ENCODE results near the gene MAP2K4. TPM values are rescaled to one million over a fixed set of nuclear protein-coding genes. Genes with fewer than 3 reads are reported as not detected.

The MAP2K4 gene
- total and polyA plus RNA-seq, 2 experiments from 2014 or later: 38.5 to 53.6 TPM

DNA sequence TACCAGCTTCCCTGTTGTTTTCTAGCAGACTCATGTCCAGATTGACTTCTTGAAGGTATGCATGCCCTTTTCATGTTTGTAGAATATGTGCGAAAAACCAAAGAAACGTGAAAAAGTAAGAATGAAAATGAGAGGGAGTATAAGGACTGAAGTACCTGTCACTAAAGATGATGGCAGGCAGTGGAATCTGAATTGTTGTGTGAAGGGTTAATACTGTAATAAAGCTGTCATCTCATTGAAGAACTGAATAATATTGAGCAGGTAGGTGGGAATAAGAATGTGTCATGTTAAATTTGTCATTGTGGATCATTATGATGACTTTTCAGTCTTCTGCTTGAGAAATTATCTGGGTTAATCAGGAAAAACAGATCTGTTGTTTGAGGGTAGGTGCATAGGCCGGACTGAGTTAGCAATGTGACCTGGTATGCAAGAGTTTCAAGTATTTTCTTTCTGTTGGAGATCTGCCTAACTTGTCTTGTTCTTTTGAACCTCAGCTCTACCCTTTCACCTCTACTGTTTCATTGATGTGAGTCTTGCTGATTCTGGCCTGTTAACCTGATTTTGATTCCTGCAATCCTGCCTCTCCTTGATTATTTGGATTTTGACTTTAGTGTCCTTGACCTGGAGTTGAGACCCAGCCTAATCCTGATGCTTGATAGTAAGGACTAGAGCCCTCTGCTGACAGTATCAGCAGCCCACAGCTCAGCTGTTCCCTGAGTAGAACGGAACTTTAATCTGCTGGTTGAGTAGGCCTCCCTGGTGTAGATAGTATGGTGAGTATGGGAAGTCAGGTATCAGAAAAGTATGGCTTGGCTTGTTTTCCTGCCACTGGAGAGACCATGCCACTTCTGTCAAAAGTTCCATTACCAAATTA, 64.6 kb downstream of the MAP2K4 start:
- Histone ChIP-seq H3K4me1 (ENCODE audit: insufficient read depth) (no peaks in the 10 kb centered on the region), H2AFZ (no peak overlapping the region), H3K4me3 (no peak overlapping the region), H3K27ac (no peak overlapping the region), H3K9me3 (ENCODE audit: low read depth) (no peaks in the 10 kb centered on the region), H3K4me2 (no peak overlapping the region), H3K36me3 (replicated peaks; ENCODE audit: insufficient read depth, low read depth) (no peaks in the 10 kb centered on the region), H3K27me3 (no peaks in the 10 kb centered on the region), H3K9me2 (replicated peaks; ENCODE audit: insufficient read depth) (no peaks in the 10 kb centered on the region), H4K20me1 (ENCODE audit: insufficient read depth, poor library complexity, severe bottlenecking) (no peaks in the 10 kb centered on the region), H3K79me2 (peaks cover 65% of the 10 kb centered on the region)
- TF ChIP-seq EZH2 (IDR thresholded peaks at IDR 0.05; ENCODE audit: borderline replicate concordance) (no peak), EZH2phosphoT487 (IDR thresholded peaks at IDR 0.05; ENCODE audit: low read depth, severe bottlenecking, unreplicated experiment) (no peak)
- TF ChIP-seq, protein P1, sequence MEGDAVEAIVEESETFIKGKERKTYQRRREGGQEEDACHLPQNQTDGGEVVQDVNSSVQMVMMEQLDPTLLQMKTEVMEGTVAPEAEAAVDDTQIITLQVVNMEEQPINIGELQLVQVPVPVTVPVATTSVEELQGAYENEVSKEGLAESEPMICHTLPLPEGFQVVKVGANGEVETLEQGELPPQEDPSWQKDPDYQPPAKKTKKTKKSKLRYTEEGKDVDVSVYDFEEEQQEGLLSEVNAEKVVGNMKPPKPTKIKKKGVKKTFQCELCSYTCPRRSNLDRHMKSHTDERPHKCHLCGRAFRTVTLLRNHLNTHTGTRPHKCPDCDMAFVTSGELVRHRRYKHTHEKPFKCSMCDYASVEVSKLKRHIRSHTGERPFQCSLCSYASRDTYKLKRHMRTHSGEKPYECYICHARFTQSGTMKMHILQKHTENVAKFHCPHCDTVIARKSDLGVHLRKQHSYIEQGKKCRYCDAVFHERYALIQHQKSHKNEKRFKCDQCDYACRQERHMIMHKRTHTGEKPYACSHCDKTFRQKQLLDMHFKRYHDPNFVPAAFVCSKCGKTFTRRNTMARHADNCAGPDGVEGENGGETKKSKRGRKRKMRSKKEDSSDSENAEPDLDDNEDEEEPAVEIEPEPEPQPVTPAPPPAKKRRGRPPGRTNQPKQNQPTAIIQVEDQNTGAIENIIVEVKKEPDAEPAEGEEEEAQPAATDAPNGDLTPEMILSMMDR (IDR thresholded peaks at IDR 0.05; ENCODE audit: poor library complexity): no peak
- WGBS (ENCODE audit: low lambda C conversion rate, missing lambda C conversion rate): 90% methylated on average over 4 of the region's 4 CpGs
- no peak for DNase-seq (ENCODE audit: low spot score)

DNA sequence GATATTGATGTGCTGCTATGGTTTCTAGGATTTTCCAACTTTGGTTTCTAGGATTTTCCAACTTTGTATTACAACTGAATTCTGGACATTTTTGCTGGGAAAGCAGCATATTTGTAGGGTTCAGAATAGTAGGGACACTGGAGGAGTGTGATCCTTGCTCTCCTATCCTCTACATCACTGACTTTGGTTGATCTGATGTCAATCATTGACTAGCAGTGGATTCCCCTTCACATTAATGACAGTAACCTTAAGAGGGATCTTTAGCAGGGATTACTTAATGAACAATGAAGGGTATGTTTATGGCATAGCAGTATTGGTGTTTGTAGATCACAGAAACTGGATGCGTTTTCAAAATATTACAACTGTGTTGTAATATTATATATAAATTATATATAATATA, 67.4 kb downstream of the MAP2K4 start:
- 97% methylated on average over 1 of the region's 1 CpG for WGBS (ENCODE audit: low lambda C conversion rate, missing lambda C conversion rate)
- Histone ChIP-seq H3K9me3 (ENCODE audit: low read depth) (no peaks in the 10 kb centered on the region), H4K20me1 (ENCODE audit: insufficient read depth, poor library complexity, severe bottlenecking) (no peaks in the 10 kb centered on the region), H3K79me2 (peaks cover 56% of the 10 kb centered on the region), H3K4me1 (ENCODE audit: insufficient read depth) (no peaks in the 10 kb centered on the region), H3K27me3 (no peaks in the 10 kb centered on the region), H2AFZ (no peak overlapping the region), H3K9me2 (replicated peaks; ENCODE audit: insufficient read depth) (no peaks in the 10 kb centered on the region), H3K4me3 (no peak overlapping the region), H3K27ac (no peak overlapping the region), H3K4me2 (no peak overlapping the region), H3K36me3 (replicated peaks; ENCODE audit: insufficient read depth, low read depth) (no peaks in the 10 kb centered on the region)
- DNase-seq (ENCODE audit: low spot score): no peak
- TF ChIP-seq, protein P1 (IDR thresholded peaks at IDR 0.05; ENCODE audit: poor library complexity): no peak
- TF ChIP-seq EZH2 (IDR thresholded peaks at IDR 0.05; ENCODE audit: borderline replicate concordance): no peak
- no peak for TF ChIP-seq EZH2phosphoT487 (IDR thresholded peaks at IDR 0.05; ENCODE audit: low read depth, severe bottlenecking, unreplicated experiment)

DNA sequence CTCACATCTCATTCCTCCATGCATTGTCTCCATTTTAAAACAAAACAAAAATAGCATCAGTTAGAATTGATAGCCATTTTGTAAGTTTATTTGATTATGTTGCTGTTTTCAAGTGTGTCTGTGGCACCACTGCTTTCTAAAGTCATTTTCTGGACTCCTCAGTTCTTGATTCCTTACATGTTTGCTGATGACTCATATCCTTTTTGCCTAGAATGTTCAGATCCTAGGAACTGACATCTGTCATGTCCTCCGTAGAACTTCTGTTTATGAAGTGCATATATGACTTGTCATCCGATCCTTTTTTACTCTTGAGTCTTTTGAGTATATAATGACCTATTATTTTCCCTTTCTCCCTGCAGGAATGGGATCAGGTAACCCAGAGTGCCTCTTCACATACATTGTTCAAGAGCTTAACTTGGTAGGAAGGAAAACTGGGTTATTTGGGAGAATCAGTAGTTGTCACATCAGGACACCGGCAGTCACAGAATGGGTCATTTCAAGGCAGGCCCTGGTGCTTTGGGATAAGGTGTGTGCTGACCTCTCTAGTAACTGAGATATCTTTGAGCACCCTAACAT, 69.2 kb downstream of the MAP2K4 start:
- no peaks in the 10 kb centered on the region for H3K9me2 ChIP-seq (replicated peaks; ENCODE audit: insufficient read depth)
- no peaks in the 10 kb centered on the region for H3K36me3 ChIP-seq (replicated peaks; ENCODE audit: insufficient read depth, low read depth)
- no peaks in the 10 kb centered on the region for H3K27me3 ChIP-seq
- no peak overlapping the region for H3K4me2 ChIP-seq
- peaks cover 9% of the 10 kb centered on the region for H4K20me1 ChIP-seq (ENCODE audit: insufficient read depth, poor library complexity, severe bottlenecking)
- H3K4me1 ChIP-seq (ENCODE audit: insufficient read depth): no peaks in the 10 kb centered on the region
- H3K79me2 ChIP-seq: peaks cover 54% of the 10 kb centered on the region
- no peak overlapping the region for H3K4me3 ChIP-seq
- H2AFZ ChIP-seq: no peak overlapping the region
- WGBS (ENCODE audit: low lambda C conversion rate, missing lambda C conversion rate): 69% methylated on average over 3 of the region's 3 CpGs
- TF ChIP-seq EZH2phosphoT487 (IDR thresholded peaks at IDR 0.05; ENCODE audit: low read depth, severe bottlenecking, unreplicated experiment) (no peak), EZH2 (IDR thresholded peaks at IDR 0.05; ENCODE audit: borderline replicate concordance) (no peak)
- TF ChIP-seq, protein P1 (IDR thresholded peaks at IDR 0.05; ENCODE audit: poor library complexity): no peak
- H3K9me3 ChIP-seq (ENCODE audit: low read depth): no peaks in the 10 kb centered on the region
- H3K27ac ChIP-seq: no peak overlapping the region
- DNase-seq (ENCODE audit: low spot score): no peak
